Smooth muscle cell (in vitro differentiated cells): ENCODE measurements around the gene CABLES2. TPM values are rescaled to one million over a fixed set of nuclear protein-coding genes. Genes with fewer than 3 reads are reported as not detected.

Experiments used
- DNase-seq: peaks from one replicate; lab custom pipeline; 2025; ENCODE audit not compliant: unreplicated experiment; lab: John Stamatoyannopoulos, UW
- H2AFZ ChIP-seq: fragments of 200-600 bp; sonication (generic); 2 replicates; pipeline ENCODE4 v1.6.0; 2016; ENCODE audit warnings: antibody characterized with exemption, low read depth, mild to moderate bottlenecking
- H3F3A ChIP-seq: fragments of 200-600 bp; sonication (generic); 2 replicates; pipeline ENCODE4 v1.6.0; 2017; ENCODE audit warnings: antibody characterized with exemption, low read depth
- H3K27ac ChIP-seq: fragments of 200-600 bp; sonication (generic); 2 replicates; pipeline ENCODE4 v1.5.1; 2016; ENCODE audit warnings: low read depth, mild to moderate bottlenecking
- H3K27me3 ChIP-seq: fragments of 200-600 bp; sonication (generic); 2 replicates; pipeline ENCODE4 v1.6.1; 2016; ENCODE audit warnings: low read depth, mild to moderate bottlenecking
- H3K36me3 ChIP-seq: fragments of 200-600 bp; sonication (generic); 2 replicates; pipeline ENCODE4 v1.5.1; 2016; ENCODE audit warnings: low read depth
- H3K4me1 ChIP-seq: fragments of 200-600 bp; sonication (generic); 2 replicates; pipeline ENCODE4 v1.5.1; 2016; ENCODE audit warnings: low read depth
- H3K4me2 ChIP-seq: fragments of 200-600 bp; sonication (generic); 2 replicates; pipeline ENCODE4 v1.6.0; 2016; ENCODE audit warnings: mild to moderate bottlenecking
- H3K4me3 ChIP-seq: fragments of 200-600 bp; sonication (generic); 2 replicates; pipeline ENCODE4 v1.5.1; 2016; ENCODE audit warnings: mild to moderate bottlenecking
- H3K79me2 ChIP-seq: fragments of 200-600 bp; sonication (generic); 2 replicates; pipeline ENCODE4 v1.6.0; 2016; ENCODE audit warnings: low read depth, mild to moderate bottlenecking
- H3K9ac ChIP-seq: fragments of 200-600 bp; sonication (generic); 2 replicates; pipeline ENCODE4 v1.6.0; 2016; ENCODE audit warnings: low read depth
- H3K9me3 ChIP-seq: fragments of 200-600 bp; sonication (generic); replicated peaks from 2 replicates; pipeline ENCODE4 v1.5.1; 2016; ENCODE audit warnings: low read depth
- H4K20me1 ChIP-seq: fragments of 200-600 bp; sonication (generic); 2 replicates; pipeline ENCODE4 v1.6.0; 2016; ENCODE audit warnings: low read depth
- CTCF ChIP-seq: fragments of 200-600 bp; sonication (generic); IDR thresholded peaks from 2 replicates; pipeline ENCODE4 v1.5.1; 2017; ENCODE audit warnings: borderline replicate concordance, mild to moderate bottlenecking, antibody characterized with exemption; ENCODE audit not compliant: insufficient read depth, poor library complexity, severe bottlenecking
- WGBS: methylation state at CpG from one replicate; pipeline ENCODE4 v1.1.7; 2016; ENCODE audit warnings: low lambda C conversion rate; 5-methylcytosine and 5-hydroxymethylcytosine counted together
- polyA plus RNA-seq: library from polyadenylated mRNA; unstranded; fragments of >200 nt; fragmentation: Nextera tagmentation; extraction: Ambion mirVana; gene quantifications from 2 replicates; pipeline ENCODE4 v1.2.1, GENCODE V29; 2016
- total RNA-seq: library from RNA; depleted of rRNA; stranded (reverse); fragments of >200 nt; gene quantifications from 2 replicates; pipeline ENCODE4 v1.2.3, GENCODE V29; 2014

The CABLES2 gene
- total and polyA plus RNA-seq, 2 experiments from 2014 or later, result 7.4 to 7.6 TPM

- H3K9me3 ChIP-seq, result no peaks in the 10 kb centered on the region
- peaks cover 6% of the 10 kb centered on the region for H4K20me1 ChIP-seq
- H3K79me2 ChIP-seq, result peaks cover 11% of the 10 kb centered on the region
- peaks cover 11% of the 10 kb centered on the region for H3K4me1 ChIP-seq
- H3F3A ChIP-seq, result no peaks in the 10 kb centered on the region
- H3K27ac ChIP-seq, result no peak overlapping the region
- TF ChIP-seq CTCF, result peak; percentile 32
- peak overlapping the region; percentile 93 for H3K4me2 ChIP-seq
- H2AFZ ChIP-seq, result no peak overlapping the region
- DNase-seq, result no peak
- 83% methylated on average over 23 of the region's 23 CpGs for WGBS
- no peaks in the 10 kb centered on the region for H3K36me3 ChIP-seq
- H3K27me3 ChIP-seq, result no peaks in the 10 kb centered on the region
- H3K9ac ChIP-seq, result no peak overlapping the region
- no peak overlapping the region for H3K4me3 ChIP-seq
Observed at GRCh38 chr20:62405108-62405980, 1.7 kb downstream of the CABLES2 start.

GRCh38 chr20:62404761-62405107 lies 2.4 kb downstream of the CABLES2 start:
- peaks cover 8% of the 10 kb centered on the region for H3K4me1 ChIP-seq
- no peaks in the 10 kb centered on the region for H3F3A ChIP-seq
- H3K27me3 ChIP-seq, result no peaks in the 10 kb centered on the region
- peaks cover 11% of the 10 kb centered on the region for H3K79me2 ChIP-seq
- H3K4me3 ChIP-seq, result no peak overlapping the region
- H4K20me1 ChIP-seq, result peaks cover 6% of the 10 kb centered on the region
- no peak overlapping the region for H3K4me2 ChIP-seq
- H2AFZ ChIP-seq, result no peak overlapping the region
- H3K9me3 ChIP-seq, result no peaks in the 10 kb centered on the region
- H3K9ac ChIP-seq, result no peak overlapping the region
- H3K27ac ChIP-seq, result no peak overlapping the region
- TF ChIP-seq CTCF, result no peak
- no peaks in the 10 kb centered on the region for H3K36me3 ChIP-seq
- no peak for DNase-seq
- 98% methylated on average over 12 of the region's 12 CpGs for WGBS

- DNase-seq, result no peak
- Histone ChIP-seq H3K36me3 (no peaks in the 10 kb centered on the region), H3K4me2 (no peak overlapping the region), H3K9ac (no peak overlapping the region), H3K4me1 (peaks cover 8% of the 10 kb centered on the region), H4K20me1 (peaks cover 6% of the 10 kb centered on the region), H3K27me3 (no peaks in the 10 kb centered on the region), H3F3A (no peaks in the 10 kb centered on the region), H3K27ac (no peak overlapping the region), H3K4me3 (no peak overlapping the region), H2AFZ (no peak overlapping the region), H3K79me2 (peaks cover 11% of the 10 kb centered on the region), H3K9me3 (no peaks in the 10 kb centered on the region)
- no peak for TF ChIP-seq CTCF
- 95% methylated on average over 9 of the region's 9 CpGs for WGBS
Observed at GRCh38 chr20:62404112-62404665, 2.9 kb downstream of the CABLES2 start.

GRCh38 chr20:62403331-62403730 lies 3.8 kb downstream of the CABLES2 start:
- H3K9me3 ChIP-seq, result no peaks in the 10 kb centered on the region

More at GRCh38 chr20:62403331-62403730, 3.8 kb downstream of the CABLES2 start:
- no peak overlapping the region for H3K4me2 ChIP-seq
- no peak for DNase-seq
- H3K27me3 ChIP-seq, result no peaks in the 10 kb centered on the region
- H3K9ac ChIP-seq, result no peak overlapping the region
- H3F3A ChIP-seq, result no peaks in the 10 kb centered on the region
- H4K20me1 ChIP-seq, result peaks cover 6% of the 10 kb centered on the region
- peaks cover 8% of the 10 kb centered on the region for H3K4me1 ChIP-seq
- no peak overlapping the region for H3K27ac ChIP-seq
- no peak for TF ChIP-seq CTCF
- H3K4me3 ChIP-seq, result no peak overlapping the region
- H3K36me3 ChIP-seq, result no peaks in the 10 kb centered on the region
- no peak overlapping the region for H2AFZ ChIP-seq
- WGBS, result 92% methylated on average over 13 of the region's 13 CpGs
- H3K79me2 ChIP-seq, result peaks cover 11% of the 10 kb centered on the region
